CD4-positive, alpha-beta T cell treated with Interleukin-15 for 4 hours (primary cell): ENCODE data around the gene PNPLA1.

Experiments used
- DNase-seq: peaks from one replicate; pipeline ENCODE4 v3.0.0-alpha.2; 2020; ENCODE audit warnings: low spot score

The PNPLA1 gene

GRCh38 chr6:36246506-36247268 lies 23.2 kb upstream of the PNPLA1 start:
- DNase-seq: no peak

GRCh38 chr6:36247693-36248092 lies 22.2 kb upstream of the PNPLA1 start:
- DNase-seq: no peak

- DNase-seq: no peak
Observed at GRCh38 chr6:36248980-36249379, 20.9 kb upstream of the PNPLA1 start.

GRCh38 chr6:36249536-36249935 lies 20.3 kb upstream of the PNPLA1 start:
- DNase-seq: no peak

- DNase-seq: no peak
Observed at GRCh38 chr6:36252005-36252404, 17.9 kb upstream of the PNPLA1 start.

DNA sequence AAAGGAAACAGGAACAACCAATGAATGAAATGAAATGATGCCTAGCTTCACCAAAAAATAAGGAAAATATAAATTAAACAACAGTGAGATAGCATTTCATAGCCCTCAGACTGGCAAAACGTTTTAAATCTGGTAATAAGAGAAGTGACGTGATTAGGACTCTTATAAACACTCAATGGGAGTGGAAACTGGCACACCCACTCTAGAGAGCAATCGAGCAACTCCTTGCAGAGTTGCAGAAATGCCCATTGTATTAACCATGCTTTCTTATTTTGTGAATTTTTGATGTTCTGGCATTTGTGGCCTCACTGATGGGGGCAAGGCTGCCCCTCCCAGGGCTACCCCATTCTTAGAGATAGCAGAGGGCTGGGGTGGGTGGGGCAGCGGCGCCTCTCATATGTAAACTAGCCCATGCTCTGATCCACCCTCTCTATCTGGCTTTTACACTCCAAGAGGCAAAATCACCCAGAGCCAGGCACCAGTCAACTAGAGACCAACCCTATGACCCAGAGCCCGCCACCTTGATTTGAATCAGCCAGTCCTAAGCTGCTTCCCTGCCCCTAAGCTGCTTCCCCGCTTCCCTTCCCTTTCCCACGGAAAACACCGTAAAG lies 6.4 kb upstream of the PNPLA1 start:
- no peak for DNase-seq

GRCh38 chr6:36265744-36266143 lies 4.1 kb upstream of the PNPLA1 start:
- no peak for DNase-seq

- no peak for DNase-seq
Observed at GRCh38 chr6:36266913-36267644, 2.8 kb upstream of the PNPLA1 start.

DNA sequence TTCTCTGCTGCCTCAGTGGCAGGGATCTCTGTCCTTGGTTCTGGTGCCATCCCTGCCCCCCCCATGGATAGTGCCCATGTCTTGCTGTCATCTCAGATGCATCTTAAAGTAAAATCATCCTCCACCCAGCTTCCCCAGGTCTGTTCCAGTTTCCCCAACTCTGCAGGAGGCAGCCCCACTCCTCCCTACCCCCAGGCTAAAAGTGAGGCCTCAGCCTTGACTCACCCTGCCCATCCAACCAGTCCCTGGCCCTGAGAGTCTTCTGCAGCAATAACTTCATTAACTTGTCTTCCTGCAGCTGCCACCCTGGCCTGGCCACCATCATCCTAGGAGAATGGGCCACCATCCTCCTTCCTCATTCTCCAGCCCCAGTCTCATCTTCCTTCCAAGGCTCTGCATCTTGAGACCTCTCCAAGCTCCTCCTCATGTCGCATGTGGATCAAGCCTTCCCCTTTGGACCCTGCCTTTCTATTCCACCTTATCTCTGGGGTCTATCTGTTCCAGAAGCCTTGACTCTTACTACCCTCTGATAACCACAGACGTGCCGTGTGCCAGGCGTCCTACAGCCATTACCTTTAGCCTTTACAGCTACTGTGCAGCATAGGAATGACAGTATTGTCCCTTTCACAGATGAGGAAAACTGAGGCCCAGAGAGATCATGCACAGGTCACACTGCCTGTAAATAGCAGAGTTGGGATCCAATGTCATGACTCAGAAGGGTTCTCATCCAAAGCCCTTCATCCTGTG lies 2.0 kb upstream of the PNPLA1 start:
- no peak for DNase-seq

DNA sequence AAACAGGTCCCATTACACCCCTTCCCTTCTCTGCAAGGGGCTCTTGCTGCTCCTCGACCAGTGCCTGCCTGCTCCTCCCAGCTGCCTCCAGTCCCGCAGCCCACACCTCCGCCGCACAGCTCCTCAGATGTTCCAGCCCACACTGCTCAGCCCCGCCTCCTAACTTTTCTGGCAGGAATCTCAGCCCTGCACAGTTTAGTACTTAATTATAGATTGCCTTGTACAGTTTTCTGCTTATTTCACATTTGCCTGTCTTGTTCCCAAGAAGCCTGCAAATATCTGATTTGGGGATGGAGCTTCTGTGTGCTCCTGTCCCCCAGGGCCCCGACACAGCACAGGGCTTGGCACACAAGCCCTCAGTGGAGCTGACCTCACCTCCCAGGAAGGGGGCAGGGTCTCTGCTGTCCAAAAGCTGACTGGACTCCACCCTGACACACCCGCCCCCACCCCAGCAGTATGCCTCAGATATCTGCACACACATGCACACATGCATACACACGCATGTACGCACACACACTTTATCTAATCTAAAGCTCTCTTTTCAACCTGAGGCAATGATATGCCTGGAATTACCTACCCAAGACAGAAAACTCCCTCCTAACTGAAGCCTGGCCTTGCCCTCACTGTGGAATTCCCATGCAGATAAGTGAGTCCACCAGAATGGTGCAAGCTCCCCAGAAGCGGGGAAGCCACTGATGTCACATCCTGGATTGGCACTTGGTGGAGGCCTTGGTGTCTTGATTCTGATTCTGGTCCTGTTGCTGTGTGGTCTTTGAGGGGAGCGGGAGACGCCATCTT lies 1.2 kb upstream of the PNPLA1 start:
- no peak for DNase-seq

- DNase-seq: no peak
Observed at GRCh38 chr6:36272234-36272633, 2.4 kb downstream of the PNPLA1 start.

DNA sequence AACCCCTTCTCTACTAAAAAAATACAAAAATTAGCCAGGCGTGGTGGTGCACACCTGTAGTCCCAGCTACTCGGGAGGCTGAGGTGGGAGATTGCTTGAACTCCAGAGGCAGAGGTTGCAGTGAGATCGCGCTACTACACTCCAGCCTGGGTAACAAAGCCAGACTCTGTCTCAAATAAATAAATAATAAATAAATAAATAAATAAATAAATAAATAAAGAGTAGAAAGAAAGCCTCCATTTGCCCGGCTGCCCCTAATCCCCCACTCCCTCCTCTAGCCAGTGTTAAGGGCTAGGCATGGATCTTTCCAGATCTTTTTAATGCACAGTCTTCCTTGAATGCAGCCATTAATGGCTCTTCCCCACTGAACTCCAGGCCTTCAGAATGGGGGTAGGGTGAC lies 3.2 kb downstream of the PNPLA1 start:
- DNase-seq: no peak

DNA sequence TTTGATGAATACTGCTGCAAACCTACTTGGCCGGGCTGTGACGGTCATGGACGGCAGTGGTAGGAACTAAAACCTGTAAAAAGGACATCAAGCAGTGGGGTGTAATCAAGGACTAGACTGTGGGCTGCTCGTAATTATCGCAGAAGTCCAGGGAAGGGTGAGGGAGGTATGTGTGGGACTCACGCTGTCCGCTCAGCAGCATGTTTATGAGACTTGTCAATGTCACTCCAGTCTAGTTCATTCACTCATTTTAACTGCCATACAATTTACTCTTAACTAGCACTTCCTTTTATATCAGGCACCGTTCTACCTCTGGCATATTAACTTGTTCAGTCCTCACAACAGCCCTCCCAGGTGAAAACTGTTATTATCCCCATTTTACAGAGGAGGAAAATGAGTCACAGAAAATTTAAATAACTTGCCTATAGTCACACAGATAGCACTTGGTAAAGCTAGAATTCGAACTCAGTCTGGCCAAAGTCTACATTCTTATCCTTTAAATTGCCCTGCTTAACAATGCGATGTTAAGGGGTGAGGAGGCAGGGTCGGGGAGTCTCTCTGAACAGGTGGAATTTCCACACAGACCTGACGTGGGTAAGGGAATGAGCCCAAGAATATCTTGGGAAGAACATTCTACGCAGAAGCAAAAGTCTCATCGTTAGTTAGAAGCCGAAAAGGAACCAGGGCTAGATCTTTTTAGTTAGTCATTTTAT lies 4.1 kb downstream of the PNPLA1 start:
- no peak for DNase-seq

DNA sequence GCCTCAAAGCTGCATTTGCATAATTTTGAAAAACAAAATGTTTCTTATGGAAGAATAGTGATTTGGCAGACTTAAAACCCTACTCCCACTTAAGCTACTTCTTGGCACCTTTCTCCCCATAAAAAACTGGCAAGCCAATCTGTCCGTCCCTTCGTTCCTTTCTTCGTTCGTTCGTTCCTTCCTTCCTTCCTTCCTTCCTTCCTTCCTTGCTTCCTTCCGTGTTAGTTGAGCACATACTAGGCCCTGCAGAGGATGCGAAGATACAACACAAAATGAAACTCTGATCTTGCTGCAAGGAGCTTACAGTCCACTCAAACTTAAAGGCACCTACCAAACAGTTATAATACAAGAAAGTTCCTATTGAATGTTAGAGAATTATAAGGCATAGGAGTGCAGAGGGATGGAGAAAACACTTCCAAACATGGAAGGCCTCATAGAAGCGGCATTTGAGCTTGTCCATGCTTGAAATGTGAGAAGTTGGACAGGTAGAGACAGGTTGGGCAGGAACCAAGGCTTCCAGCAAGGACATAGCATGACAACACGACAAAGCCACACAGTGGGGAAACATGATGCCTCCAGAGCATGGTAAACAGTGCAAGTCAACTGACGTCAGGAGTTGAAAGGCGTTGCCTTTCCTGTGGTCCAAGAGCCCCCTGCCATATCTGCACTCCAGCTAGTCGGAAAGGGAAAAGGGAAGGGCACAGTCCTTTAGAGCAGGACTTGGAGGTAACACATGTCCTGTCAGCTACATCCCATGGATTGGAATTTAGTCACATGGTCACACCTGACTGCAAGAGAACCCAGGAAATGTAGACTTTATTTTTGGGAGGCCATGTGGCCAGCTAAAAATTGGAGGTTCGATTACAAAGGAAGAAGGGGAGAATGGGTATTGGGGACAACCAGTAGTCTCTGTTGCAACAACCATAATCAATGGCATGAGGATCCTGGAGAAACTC lies 7.0 kb downstream of the PNPLA1 start:
- no peak for DNase-seq

- DNase-seq: no peak
Observed at GRCh38 chr6:36277946-36278470, 8.1 kb downstream of the PNPLA1 start.

GRCh38 chr6:36280467-36280866 lies 10.6 kb downstream of the PNPLA1 start:
- DNase-seq: no peak

DNA sequence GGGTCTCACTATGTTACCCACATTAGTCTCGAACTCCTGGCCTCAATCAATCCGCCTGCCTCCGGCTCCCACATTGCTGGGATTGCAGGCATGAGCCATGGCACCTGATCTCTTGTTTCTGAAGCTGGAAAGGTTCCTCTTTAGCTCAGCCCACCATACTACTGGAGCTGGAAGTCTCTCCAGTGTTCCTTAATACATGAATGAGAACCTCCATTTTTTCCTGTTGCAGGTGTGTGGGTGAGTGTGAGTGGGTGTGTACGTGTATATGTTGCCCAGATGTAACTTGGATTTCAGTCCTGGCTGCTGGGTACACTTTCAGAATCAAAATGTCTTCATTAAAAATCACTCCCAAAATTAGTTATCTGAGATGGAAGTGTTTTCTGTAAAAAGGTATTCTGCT lies 11.1 kb downstream of the PNPLA1 start:
- no peak for DNase-seq

- no peak for DNase-seq
Observed at GRCh38 chr6:36283608-36284007, 13.7 kb downstream of the PNPLA1 start.

DNA sequence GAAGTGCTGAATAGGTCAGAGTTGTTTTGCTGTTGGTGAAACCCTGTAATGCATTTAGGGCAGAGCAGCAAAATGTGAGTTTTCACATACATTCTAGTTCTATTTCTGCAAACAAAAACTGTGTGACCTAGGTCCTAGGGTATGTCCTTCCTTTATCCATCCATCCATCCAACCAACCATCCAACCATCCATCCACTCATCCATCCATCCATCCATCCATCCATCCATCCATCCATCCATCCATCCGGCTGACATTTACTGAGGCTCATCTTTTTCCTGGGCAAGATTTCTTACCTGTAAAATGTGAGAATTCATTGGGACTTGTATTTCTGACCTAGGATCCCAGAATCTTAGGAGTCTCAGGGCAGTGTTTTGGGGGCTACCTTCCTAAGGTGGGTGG lies 14.5 kb downstream of the PNPLA1 start:
- no peak for DNase-seq
